Tibial nerve (tissue), 4 donors: ENCODE measurements around the gene EPAS1. TPM values are rescaled to one million over a fixed set of nuclear protein-coding genes. Genes with fewer than 3 reads are reported as not detected.
A peak's percentile ranks its signal among the peaks of the same experiment; 100 is the strongest.

ENCODE experiments used
- DNase-seq, 2 donors: peaks; one replicate each; pipeline ENCODE4 v3.0.0-alpha.2; 2019; ENCODE audit warnings: low spot score in 2 of 2
- H3K27ac ChIP-seq, 4 donors: fragments of 200-600 bp; sonication (generic) in 3 of 4; one replicate each; pipeline ENCODE4 v1.5.1; 2017 to 2019; ENCODE audit warnings: mild to moderate bottlenecking in 1 of 4
- H3K27me3 ChIP-seq, 2 donors: fragments of 200-600 bp; sonication (generic) in 1 of 2; one replicate each; pipeline versions ENCODE4 v1.5.1 to v1.6.0; 2017 to 2019
- H3K36me3 ChIP-seq, 3 donors: fragments of 200-600 bp; sonication (generic); one replicate each; pipeline ENCODE4 v1.5.1; 2018 to 2019
- H3K4me1 ChIP-seq, 4 donors: fragments of 200-600 bp; sonication (generic) in 3 of 4; one replicate each; pipeline ENCODE4 v1.5.1; 2017 to 2019
- H3K4me3 ChIP-seq, 4 donors: fragments of 200-600 bp; sonication (generic) in 3 of 4; one replicate each; pipeline ENCODE4 v1.5.1; 2017 to 2019; ENCODE audit warnings: mild to moderate bottlenecking in 1 of 4, moderate library complexity in 1 of 4
- H3K9me3 ChIP-seq, 4 donors: fragments of 200-600 bp; sonication (generic) in 3 of 4; one replicate each; pipeline ENCODE4 v1.5.1; 2017 to 2019
- CTCF ChIP-seq, 5 experiments: fragments of 200-600 bp in 3 of 5; fragments of 450-650 bp in 2 of 5; sonication (generic) in 3 of 5; IDR thresholded peaks; one replicate each; pipeline ENCODE4 v1.5.1; 2016 to 2019; ENCODE audit warnings: antibody characterized with exemption in 5 of 5, mild to moderate bottlenecking in 3 of 5, moderate library complexity in 2 of 5
- EP300 ChIP-seq, 2 donors: sonication (generic); formaldehyde crosslinking; IDR thresholded peaks; one replicate each; pipeline ENCODE4 v1.6.1; 2017; ENCODE audit warnings: antibody characterized with exemption in 2 of 2, mild to moderate bottlenecking in 1 of 2
- POLR2A ChIP-seq, 2 donors: fragments of 450-650 bp; IDR thresholded peaks; one replicate each; pipeline ENCODE4 v1.6.1; 2017; ENCODE audit warnings: antibody characterized with exemption in 2 of 2, mild to moderate bottlenecking in 2 of 2, moderate library complexity in 2 of 2
- WGBS, 2 donors: methylation state at CpG; one replicate each; pipeline ENCODE4 v1.1.5; 2018; 5-methylcytosine and 5-hydroxymethylcytosine counted together
- total RNA-seq, 4 donors: library from RNA; depleted of rRNA; stranded (reverse); fragments of >200 nt; gene quantifications; one replicate each; pipeline ENCODE4 v1.1.0, GENCODE V29; 2016

EPAS1 gene
- total RNA-seq, 4 donors from 2014 or later: 110 to 451 (median 231) TPM

GRCh38 chr2:46333912-46334311 is 36.7 kb downstream of the EPAS1 start:
- WGBS, 2 donors: 85 to 86% methylated on average over 4 of the region's 4 CpGs
- Histone ChIP-seq H3K27ac (peak overlapping the region; percentile 78 to 94 (median 85)), H3K9me3 (no peaks in the 10 kb centered on the region), H3K4me3 (no peak overlapping the region), H3K4me1 (peaks cover 0 to 95% (median 62%) of the 10 kb centered on the region in 4 donors), H3K36me3 (no peaks in the 10 kb centered on the region), H3K27me3 (no peaks in the 10 kb centered on the region)
- no peak for TF ChIP-seq POLR2A (IDR thresholded peaks at IDR 0.05)
- peak; percentile 5 to 33 (median 18) for TF ChIP-seq CTCF (IDR thresholded peaks at IDR 0.05)
- DNase-seq: no peak

- no peaks in the 10 kb centered on the region for H3K36me3 ChIP-seq
- DNase-seq: no peak
- H3K4me3 ChIP-seq: peak overlapping the region; percentile 13 to 38 (median 20)
- peaks cover 0 to 92% (median 59%) of the 10 kb centered on the region in 4 donors for H3K4me1 ChIP-seq
- WGBS, 2 donors: 19 to 31% methylated on average over 6 of the region's 6 CpGs
- TF ChIP-seq POLR2A (IDR thresholded peaks at IDR 0.05) (no peak), CTCF (IDR thresholded peaks at IDR 0.05) (no peak), EP300 (IDR thresholded peaks at IDR 0.05) (peak; percentile 9 to 55)
- H3K9me3 ChIP-seq: no peaks in the 10 kb centered on the region
- H3K27me3 ChIP-seq: no peaks in the 10 kb centered on the region
- H3K27ac ChIP-seq: peak overlapping the region; percentile 78 to 94 (median 85)
These were observed 37.4 kb downstream of the EPAS1 start for GRCh38 chr2:46334389-46335271.

- Histone ChIP-seq H3K9me3 (no peaks in the 10 kb centered on the region), H3K27me3 (no peaks in the 10 kb centered on the region), H3K4me3 (peak overlapping the region; percentile 13 to 38 (median 20)), H3K4me1 (peaks cover 0 to 82% (median 49%) of the 10 kb centered on the region in 4 donors), H3K36me3 (no peaks in the 10 kb centered on the region), H3K27ac (peak overlapping the region; percentile 78 to 94 (median 85))
- no peak for DNase-seq
- no peak for TF ChIP-seq CTCF (IDR thresholded peaks at IDR 0.05)
- peak in 1 of 2 donors; percentile 2 for TF ChIP-seq EP300 (IDR thresholded peaks at IDR 0.05)
- WGBS, 2 donors: 10 to 13% methylated on average over 22 of the region's 22 CpGs
These were observed 38.4 kb downstream of the EPAS1 start for GRCh38 chr2:46335391-46336282.

GRCh38 chr2:46336283-46336959 is 39.2 kb downstream of the EPAS1 start:
- peaks cover 0 to 74% (median 42%) of the 10 kb centered on the region in 4 donors for H3K4me1 ChIP-seq
- peak overlapping the region; percentile 78 to 94 (median 85) for H3K27ac ChIP-seq
- no peak for DNase-seq
- 48 to 62% methylated on average over 4 of the region's 4 CpGs for WGBS, 2 donors
- no peaks in the 10 kb centered on the region for H3K36me3 ChIP-seq
- no peaks in the 10 kb centered on the region for H3K27me3 ChIP-seq
- no peaks in the 10 kb centered on the region for H3K9me3 ChIP-seq
- TF ChIP-seq POLR2A (IDR thresholded peaks at IDR 0.05): no peak
- no peak for TF ChIP-seq CTCF (IDR thresholded peaks at IDR 0.05)
- TF ChIP-seq EP300 (IDR thresholded peaks at IDR 0.05): no peak
- peak overlapping the region in 2 of 4 donors; percentile 26 to 38 for H3K4me3 ChIP-seq
